Panc1 (cell line): ENCODE measurements around the gene C1D. TPM values are rescaled to one million over a fixed set of nuclear protein-coding genes. Genes with fewer than 3 reads are reported as not detected.

Experiments
- ATAC-seq: fragments of 200-7000 bp; cut with Tn5 transposase; 2 replicates; pipeline ENCODE4 v1.9.1; 2020; ENCODE audit warnings: mild to moderate bottlenecking, moderate library complexity
- BruUV-seq: library from RNA; stranded (reverse); fragments of 400-500 nt; replicated peaks from 2 replicates; lab custom pipeline; 2021; lab: Mats Ljungman, UMichigan
- CTCF ChIA-PET: fragments of 300-600 bp; sonication (Branson Sonifier 250); formaldehyde crosslinking; loops from one replicate; lab custom pipeline; 2022; ENCODE audit warnings: antibody characterized with exemption; lab: Charles Lee
- POLR2A ChIA-PET: fragments of 300-600 bp; sonication (Branson Sonifier 250); formaldehyde crosslinking; loops from one replicate; lab custom pipeline; 2022; ENCODE audit warnings: antibody characterized with exemption; lab: Charles Lee
- DNase-seq: peaks from one replicate; pipeline ENCODE4 v3.0.0-alpha.2; 2010; ENCODE audit warnings: low read depth, low spot score
- H3K27ac ChIP-seq: 2 replicates; pipeline ENCODE4 v1.5.1; 2011; ENCODE audit warnings: mild to moderate bottlenecking, low read length, inconsistent platforms
- H3K27me3 ChIP-seq: fragments of 200-500 bp; sonication (Bioruptor generic); 2 replicates; pipeline ENCODE4 v1.6.0; 2014; ENCODE audit warnings: low read length, inconsistent platforms; ENCODE audit not compliant: control insufficient read depth, insufficient read depth
- H3K36me3 ChIP-seq: fragments of 200-500 bp; sonication (Bioruptor generic); 2 replicates; pipeline ENCODE4 v1.5.1; 2014; ENCODE audit warnings: inconsistent platforms, mild to moderate bottlenecking, low read length, moderate library complexity; ENCODE audit not compliant: control insufficient read depth, insufficient read depth
- H3K4me1 ChIP-seq: 2 replicates; pipeline ENCODE4 v1.5.1; 2011; ENCODE audit warnings: inconsistent platforms, mild to moderate bottlenecking, low read length, moderate library complexity; ENCODE audit not compliant: control insufficient read depth, insufficient read depth
- H3K4me3 ChIP-seq, 2 experiments: 2 replicates each; pipeline ENCODE4 v1.5.1; 2011 to 2012; ENCODE audit warnings: low read depth in 2 of 2, low read length in 2 of 2, mild to moderate bottlenecking in 2 of 2, inconsistent platforms in 1 of 2, moderate library complexity in 1 of 2
- H3K9me3 ChIP-seq: fragments of 200-500 bp; sonication (Bioruptor generic); 2 replicates; pipeline ENCODE4 v1.5.1; 2014; ENCODE audit warnings: low read depth, mild to moderate bottlenecking, inconsistent platforms, low read length, moderate library complexity; ENCODE audit not compliant: control insufficient read depth, insufficient read depth
- POLR2AphosphoS5 ChIP-seq: IDR thresholded peaks from 2 replicates; pipeline ENCODE4 v1.6.1; 2012; ENCODE audit warnings: mild to moderate bottlenecking, low read depth, low read length, moderate library complexity
- SIN3A ChIP-seq: IDR thresholded peaks from 2 replicates; pipeline ENCODE4 v1.6.1; 2012; ENCODE audit warnings: low read depth, mild to moderate bottlenecking, low read length, moderate library complexity, borderline replicate concordance; ENCODE audit not compliant: insufficient read depth
- TCF7L2 ChIP-seq: IDR thresholded peaks from 2 replicates; pipeline ENCODE4 v1.6.1; 2011; ENCODE audit warnings: mild to moderate bottlenecking, low read depth, low read length, inconsistent platforms
- in situ Hi-C: cut with HindIII; loops from 2 replicates; pipeline ENCODE4 v1.10.0; 2016; ENCODE audit warnings: low sequenced_read_pairs, low pct_unique_long_range_greater_than_20kb
- intact Hi-C: fragments of 100-400 bp; cut with micrococcal nuclease; formaldehyde crosslinking; loops from one replicate; pipeline ENCODE4 v1.10.0; 2022; ENCODE audit not compliant: unreplicated experiment
- total RNA-seq: library from RNA; stranded (reverse); gene quantifications from one replicate; pipeline ENCODE4 v1.2.1, GENCODE V29; 2021; ENCODE audit not compliant: unreplicated experiment
- TF ChIP-seq, protein P1 (sequence below): fragments of 450-650 bp; IDR thresholded peaks from 2 replicates; pipeline ENCODE4 v1.5.1; 2017; ENCODE audit warnings: mild to moderate bottlenecking
- TF ChIP-seq, protein P2 (sequence below), 2 experiments: IDR thresholded peaks; 2 replicates each; pipeline ENCODE4 v1.6.1; 2011 to 2012; ENCODE audit warnings: low read depth in 2 of 2, control low read depth in 1 of 2, low read length in 1 of 2, mild to moderate bottlenecking in 1 of 2, moderate library complexity in 1 of 2; ENCODE audit not compliant: insufficient read depth in 1 of 2

C1D gene
- total RNA-seq, 1 experiment from 2014 or later, result 16.8 TPM

DNA sequence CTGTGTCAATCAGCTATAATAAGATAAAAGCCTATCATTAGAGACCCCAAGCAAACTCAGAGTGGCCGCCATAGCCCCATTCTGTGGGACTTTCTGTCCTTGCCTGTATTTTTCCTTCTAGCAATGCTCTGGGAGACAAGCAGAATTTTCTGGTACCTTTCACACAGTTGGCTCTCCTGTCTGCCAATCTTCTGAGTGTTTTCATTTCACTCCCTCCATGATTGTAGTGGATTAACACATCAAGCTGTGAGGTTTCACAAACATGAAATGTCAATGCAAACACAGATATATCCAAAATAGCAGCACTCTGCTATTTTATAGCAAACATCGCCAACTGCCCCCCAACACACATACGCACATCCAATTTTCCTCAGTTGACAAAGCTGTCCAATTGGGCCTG is 64.9 kb downstream of the C1D start:
- Histone ChIP-seq H3K27ac (no peak overlapping the region), H3K4me1 (no peaks in the 10 kb centered on the region), H3K27me3 (no peaks in the 10 kb centered on the region), H3K4me3 (no peak overlapping the region), H3K9me3 (no peaks in the 10 kb centered on the region), H3K36me3 (no peaks in the 10 kb centered on the region)
- POLR2A ChIA-PET, result no interaction called here
- in situ Hi-C loops (no loop called here), intact Hi-C loops (no loop called here)
- no TSS peak for BruUV-seq
- DNase-seq (no peak), ATAC-seq (no peak)
- TF ChIP-seq, protein P1, sequence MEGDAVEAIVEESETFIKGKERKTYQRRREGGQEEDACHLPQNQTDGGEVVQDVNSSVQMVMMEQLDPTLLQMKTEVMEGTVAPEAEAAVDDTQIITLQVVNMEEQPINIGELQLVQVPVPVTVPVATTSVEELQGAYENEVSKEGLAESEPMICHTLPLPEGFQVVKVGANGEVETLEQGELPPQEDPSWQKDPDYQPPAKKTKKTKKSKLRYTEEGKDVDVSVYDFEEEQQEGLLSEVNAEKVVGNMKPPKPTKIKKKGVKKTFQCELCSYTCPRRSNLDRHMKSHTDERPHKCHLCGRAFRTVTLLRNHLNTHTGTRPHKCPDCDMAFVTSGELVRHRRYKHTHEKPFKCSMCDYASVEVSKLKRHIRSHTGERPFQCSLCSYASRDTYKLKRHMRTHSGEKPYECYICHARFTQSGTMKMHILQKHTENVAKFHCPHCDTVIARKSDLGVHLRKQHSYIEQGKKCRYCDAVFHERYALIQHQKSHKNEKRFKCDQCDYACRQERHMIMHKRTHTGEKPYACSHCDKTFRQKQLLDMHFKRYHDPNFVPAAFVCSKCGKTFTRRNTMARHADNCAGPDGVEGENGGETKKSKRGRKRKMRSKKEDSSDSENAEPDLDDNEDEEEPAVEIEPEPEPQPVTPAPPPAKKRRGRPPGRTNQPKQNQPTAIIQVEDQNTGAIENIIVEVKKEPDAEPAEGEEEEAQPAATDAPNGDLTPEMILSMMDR, result no peak
- TF ChIP-seq TCF7L2 (no peak), SIN3A (no peak), POLR2AphosphoS5 (no peak)
- TF ChIP-seq, protein P2, sequence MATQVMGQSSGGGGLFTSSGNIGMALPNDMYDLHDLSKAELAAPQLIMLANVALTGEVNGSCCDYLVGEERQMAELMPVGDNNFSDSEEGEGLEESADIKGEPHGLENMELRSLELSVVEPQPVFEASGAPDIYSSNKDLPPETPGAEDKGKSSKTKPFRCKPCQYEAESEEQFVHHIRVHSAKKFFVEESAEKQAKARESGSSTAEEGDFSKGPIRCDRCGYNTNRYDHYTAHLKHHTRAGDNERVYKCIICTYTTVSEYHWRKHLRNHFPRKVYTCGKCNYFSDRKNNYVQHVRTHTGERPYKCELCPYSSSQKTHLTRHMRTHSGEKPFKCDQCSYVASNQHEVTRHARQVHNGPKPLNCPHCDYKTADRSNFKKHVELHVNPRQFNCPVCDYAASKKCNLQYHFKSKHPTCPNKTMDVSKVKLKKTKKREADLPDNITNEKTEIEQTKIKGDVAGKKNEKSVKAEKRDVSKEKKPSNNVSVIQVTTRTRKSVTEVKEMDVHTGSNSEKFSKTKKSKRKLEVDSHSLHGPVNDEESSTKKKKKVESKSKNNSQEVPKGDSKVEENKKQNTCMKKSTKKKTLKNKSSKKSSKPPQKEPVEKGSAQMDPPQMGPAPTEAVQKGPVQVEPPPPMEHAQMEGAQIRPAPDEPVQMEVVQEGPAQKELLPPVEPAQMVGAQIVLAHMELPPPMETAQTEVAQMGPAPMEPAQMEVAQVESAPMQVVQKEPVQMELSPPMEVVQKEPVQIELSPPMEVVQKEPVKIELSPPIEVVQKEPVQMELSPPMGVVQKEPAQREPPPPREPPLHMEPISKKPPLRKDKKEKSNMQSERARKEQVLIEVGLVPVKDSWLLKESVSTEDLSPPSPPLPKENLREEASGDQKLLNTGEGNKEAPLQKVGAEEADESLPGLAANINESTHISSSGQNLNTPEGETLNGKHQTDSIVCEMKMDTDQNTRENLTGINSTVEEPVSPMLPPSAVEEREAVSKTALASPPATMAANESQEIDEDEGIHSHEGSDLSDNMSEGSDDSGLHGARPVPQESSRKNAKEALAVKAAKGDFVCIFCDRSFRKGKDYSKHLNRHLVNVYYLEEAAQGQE (IDR thresholded peaks at IDR 0.05; ENCODE audit: insufficient read depth in 1 of 2, low read depth in 2 of 2, low read length in 1 of 2), result no peak
- CTCF ChIA-PET, result no interaction called here

DNA sequence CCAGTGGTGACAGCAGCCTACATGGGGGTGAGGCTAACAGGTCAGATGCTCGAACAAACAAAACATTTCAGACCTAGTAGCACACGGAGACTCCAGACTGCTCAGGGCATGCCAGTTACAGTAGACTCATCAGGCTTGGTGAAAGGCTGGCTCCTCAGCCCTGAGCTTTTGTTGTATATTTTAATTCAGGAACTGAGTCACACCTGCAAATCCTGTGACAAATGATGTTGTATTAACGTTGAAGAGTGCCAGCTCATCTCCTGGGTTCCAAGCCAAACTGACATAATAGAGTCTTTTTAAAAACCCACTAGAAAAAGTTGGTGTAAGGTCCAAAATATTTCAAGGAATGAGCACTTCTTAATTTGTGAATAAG is 65.3 kb downstream of the C1D start:
- BruUV-seq, result no TSS peak
- no peaks in the 10 kb centered on the region for H3K4me1 ChIP-seq
- ATAC-seq, result peak; percentile 26; the same call in 1 of the 2 replicates
- CTCF ChIA-PET, result no interaction called here
- POLR2A ChIA-PET, result no interaction called here
- DNase-seq, result peak; percentile 39
- no peaks in the 10 kb centered on the region for H3K9me3 ChIP-seq
- no peak overlapping the region for H3K27ac ChIP-seq
- in situ Hi-C loops, result no loop called here
- TF ChIP-seq POLR2AphosphoS5 (no peak), SIN3A (no peak), TCF7L2 (no peak)
- TF ChIP-seq, protein P2 (IDR thresholded peaks at IDR 0.05; ENCODE audit: insufficient read depth in 1 of 2, low read depth in 2 of 2, low read length in 1 of 2), result no peak
- TF ChIP-seq, protein P1, result no peak
- intact Hi-C loops, result no loop called here
- no peaks in the 10 kb centered on the region for H3K27me3 ChIP-seq
- H3K36me3 ChIP-seq, result no peaks in the 10 kb centered on the region
- no peak overlapping the region for H3K4me3 ChIP-seq
